NCI-H1417 (cell line): ENCODE results near the gene CCDC34.

ENCODE experiments used
- DNase-seq, 3 experiments: peaks; one replicate each; lab custom pipeline; 2025; lab: John Stamatoyannopoulos, UW

CCDC34 gene

GRCh38 chr11:27392278-27393114, 29.5 kb upstream of the CCDC34 start:
- peak in 1 of 3 experiments; percentile 9 for DNase-seq

GRCh38 chr11:27391331-27392015, 28.5 kb upstream of the CCDC34 start:
- DNase-seq: no peak

DNA sequence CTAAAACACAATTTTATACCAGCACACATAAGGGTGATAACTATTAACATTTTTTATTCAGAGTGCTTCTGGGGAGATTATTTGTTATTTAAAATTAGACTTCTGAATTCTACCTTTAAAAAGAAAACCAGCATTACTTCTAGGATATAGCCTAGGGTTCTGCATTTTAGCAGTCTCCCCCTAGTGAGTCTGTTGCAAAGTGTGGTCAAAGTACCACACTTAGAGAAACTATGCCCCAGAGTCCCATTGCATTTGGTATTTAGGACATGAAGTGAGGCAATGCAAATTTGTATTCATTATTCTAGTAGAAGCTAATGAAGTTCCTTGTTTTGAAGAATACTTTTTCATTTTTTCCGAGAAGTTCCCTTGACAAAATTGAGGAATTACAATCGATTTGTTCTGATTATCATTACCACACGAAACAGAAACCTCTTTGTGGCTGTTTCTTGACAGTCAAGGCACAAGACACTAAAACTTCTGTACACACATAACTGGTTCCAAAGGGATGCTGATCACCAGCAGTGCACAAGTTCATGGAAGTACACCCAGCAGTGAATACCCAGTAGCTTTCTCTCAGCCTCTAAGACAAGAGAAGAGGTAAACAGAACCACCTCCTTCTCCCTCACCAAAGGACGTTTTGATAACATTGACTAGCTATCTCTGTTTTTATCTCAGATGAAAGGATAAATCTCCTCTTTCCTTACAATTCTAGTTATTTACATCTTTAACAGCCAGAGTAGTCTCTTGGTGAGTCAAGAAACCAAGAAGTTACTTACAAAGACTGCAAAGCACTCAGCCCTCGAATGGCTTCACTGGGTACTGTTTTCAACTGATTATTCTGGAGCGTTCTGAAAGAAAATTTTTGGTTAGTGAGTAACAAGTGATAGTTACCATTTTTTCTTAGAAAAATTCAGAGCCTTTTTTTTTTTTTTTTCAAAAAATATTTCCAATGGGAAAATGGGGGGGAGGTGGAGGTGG, 27.6 kb upstream of the CCDC34 start:
- no peak for DNase-seq

DNA sequence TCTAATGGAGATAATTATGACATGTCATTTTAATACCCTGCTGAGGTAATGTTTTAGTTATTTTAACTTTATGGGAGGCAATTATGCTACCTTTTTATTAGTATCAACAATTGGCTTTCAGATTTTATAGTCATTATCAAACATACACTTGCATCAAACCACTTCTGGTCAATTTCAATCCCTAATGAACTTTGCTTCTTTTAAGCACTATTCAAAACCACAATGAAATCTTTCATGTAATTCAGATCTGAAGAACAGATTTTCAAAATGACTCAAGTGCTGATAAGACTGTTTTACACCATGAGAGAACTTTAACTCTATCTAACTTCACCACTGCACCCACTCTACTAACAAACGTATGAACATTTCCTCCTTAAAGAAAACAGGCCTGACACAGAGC, 25.9 kb upstream of the CCDC34 start:
- DNase-seq: no peak

DNA sequence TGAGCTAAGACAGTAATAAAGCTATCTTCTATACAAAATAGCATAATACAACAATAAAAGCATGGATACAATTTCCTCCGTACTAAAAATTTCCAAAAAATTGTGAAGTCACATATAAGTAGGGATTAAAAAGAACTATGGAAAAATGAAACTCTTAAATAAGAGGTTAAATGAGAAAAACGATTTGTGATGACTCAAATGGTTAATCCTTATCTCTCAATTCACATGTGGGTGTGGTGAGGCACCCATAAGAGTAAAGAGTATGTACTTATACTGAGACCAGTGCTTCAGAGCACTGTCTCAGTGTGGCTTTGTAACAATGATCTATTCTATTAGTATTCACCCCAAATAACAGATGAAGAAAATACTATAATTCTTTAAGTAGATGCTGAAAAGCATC, 25.0 kb upstream of the CCDC34 start:
- DNase-seq: no peak

GRCh38 chr11:27387362-27387761, 24.3 kb upstream of the CCDC34 start:
- no peak for DNase-seq

GRCh38 chr11:27386181-27386845, 23.3 kb upstream of the CCDC34 start:
- DNase-seq: no peak

GRCh38 chr11:27385245-27385644, 22.2 kb upstream of the CCDC34 start:
- DNase-seq: no peak

DNA sequence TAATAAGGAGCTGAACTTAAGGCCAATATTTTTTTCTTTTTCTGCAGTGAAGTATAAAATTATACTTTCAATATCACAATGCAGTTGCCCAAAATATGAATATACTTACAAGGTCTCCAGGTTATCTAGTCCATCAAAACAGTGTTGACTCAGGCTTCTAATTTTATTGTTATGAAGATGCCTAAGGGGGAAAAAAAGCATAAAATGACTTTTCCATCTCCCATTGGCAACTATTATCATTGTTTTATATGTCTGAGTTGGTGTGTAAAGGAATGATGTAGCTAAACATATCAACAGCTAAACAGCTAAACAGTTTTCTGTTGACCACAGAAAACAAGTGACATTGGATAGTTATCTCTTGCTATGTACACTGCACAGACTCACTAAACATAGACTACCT, 21.2 kb upstream of the CCDC34 start:
- DNase-seq: no peak

DNA sequence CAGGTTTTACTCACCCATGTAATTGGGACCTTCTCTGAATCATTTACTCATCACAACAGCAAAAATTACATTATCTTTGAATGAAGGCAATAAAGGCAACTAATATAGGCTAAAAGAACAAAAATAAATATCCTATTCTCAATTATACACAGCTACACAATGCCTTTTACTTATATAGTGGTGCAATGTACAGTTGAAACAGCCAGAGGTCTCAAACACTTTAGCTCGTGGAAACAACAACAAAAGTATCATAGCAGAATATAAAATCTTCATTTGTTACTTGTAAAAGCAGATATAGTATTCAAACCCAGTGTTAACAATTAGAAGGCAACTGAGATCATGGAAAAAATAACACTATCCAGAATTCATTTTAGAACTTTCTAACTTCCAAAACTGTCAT, 20.6 kb upstream of the CCDC34 start:
- DNase-seq: no peak

DNA sequence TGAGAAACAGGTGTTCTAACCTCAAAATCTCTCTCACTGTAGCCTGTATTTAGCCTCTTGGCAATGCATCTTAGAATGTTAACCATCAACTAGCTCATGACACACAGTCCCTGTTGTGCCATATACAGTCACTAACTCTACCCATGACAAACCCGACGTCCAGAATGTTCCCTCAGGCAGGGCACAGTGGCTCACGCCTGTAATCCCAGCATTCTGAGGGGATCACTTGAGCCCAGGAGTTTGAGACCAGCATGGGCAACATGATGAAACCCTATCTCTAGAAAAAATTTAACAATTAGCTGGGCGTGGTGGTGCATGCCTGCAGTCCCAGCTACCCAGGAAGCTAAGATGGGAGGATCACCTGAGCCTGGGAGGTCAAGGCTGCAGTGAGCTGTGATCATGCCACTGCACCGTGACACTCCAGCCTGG, 18.2 kb upstream of the CCDC34 start:
- no peak for DNase-seq

- DNase-seq: no peak
Measured at GRCh38 chr11:27380771-27381170, 17.8 kb upstream of the CCDC34 start.

DNA sequence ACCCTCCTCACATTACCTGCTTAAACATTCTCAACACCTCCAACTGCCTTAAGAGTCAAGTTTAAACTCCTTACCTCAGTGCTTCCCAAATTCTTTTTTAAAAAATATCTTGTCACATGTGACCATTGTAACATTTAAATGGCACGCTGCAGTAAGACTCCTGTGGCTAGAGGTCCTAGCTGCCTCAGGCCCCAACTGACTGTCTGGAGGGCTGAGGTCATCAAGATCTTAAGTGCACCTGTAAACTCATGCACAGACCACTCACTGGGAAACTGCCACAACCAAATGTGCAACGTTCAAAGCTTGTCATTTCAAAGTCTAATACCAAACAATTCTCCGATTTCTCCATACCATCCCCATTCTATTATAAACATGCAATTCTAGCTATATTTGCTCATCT, 16.4 kb upstream of the CCDC34 start:
- no peak for DNase-seq

DNA sequence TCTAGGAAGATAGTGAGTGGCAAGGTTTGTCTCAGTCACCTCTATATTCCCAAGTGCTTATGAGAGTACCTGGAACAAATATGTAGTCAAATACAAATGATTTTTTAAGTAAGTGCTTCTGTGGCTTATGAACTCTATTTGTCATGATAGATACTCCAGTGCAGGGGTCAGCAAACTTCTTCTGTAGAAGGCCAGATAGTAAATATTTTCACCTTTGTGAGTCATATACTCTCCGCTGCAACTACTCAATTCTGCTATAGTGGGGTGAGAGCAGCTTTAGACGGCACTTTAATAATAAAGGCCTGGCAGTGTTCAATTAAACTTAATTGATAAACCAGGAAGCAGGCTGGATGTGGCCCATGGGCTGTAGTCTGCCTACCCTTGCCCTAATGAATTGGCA, 12.4 kb upstream of the CCDC34 start:
- DNase-seq: no peak

DNA sequence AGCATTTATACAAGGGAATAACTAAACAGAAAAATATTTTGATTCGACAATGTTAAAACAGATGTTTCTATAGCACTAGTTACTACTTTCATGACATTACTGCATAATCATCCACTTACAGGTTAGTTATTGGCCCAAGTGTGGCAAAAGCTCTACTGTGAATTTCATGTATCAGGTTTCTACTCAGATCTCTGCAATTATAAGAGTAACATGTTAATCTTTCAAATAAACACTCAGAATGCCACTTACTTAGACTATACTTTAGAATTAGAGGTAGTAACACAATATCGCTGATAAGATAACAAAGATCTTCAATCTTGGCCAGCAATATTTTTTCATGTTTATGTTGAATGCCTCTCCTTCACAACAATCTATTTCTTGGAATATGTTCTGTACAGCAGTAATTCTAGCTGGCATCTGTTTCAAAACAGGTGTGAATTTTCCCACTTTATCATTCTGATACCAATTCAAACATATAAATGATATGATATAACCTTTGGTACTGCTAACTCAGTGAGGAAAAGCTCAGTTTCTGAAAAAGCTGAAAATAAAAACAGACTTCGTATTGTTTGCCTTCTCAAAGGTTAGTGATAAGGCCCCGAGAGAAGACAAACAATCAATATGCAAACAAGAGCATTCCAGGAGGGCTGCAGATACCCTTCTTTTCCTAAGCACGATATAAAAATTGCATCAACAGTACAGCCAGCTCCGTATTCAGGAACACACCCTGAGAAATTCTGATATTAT, 11.0 kb upstream of the CCDC34 start:
- peak in 1 of 3 experiments; percentile 29 for DNase-seq

GRCh38 chr11:27373392-27373791, 10.4 kb upstream of the CCDC34 start:
- DNase-seq: no peak

GRCh38 chr11:27372164-27372563, 9.1 kb upstream of the CCDC34 start:
- no peak for DNase-seq

- peak in 1 of 3 experiments; percentile 17 for DNase-seq
Measured at GRCh38 chr11:27371489-27371888, 8.5 kb upstream of the CCDC34 start.

DNA sequence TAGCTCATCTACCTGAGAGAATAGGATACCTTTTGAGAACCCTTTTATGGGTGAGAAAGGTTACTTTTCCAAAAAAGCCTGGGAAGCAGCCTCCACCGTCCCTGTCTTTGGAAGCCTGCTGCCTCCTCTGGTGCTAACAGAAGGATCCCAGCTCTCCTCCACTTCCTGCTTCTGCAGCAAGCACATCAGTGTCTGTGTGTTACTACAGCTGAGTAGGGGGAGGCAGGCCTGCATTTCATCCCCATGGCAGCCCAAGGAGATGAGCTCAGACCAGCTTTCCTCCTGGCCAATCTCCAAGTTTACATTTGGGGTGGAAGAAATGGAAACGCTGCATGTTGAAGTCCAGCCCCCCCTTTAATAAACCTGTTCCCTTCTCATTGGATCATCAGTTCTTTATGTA, 7.4 kb upstream of the CCDC34 start:
- DNase-seq: peak in 1 of 3 experiments; percentile 36

GRCh38 chr11:27367881-27368280, 4.9 kb upstream of the CCDC34 start:
- DNase-seq: peak in 2 of 3 experiments; percentile 73 to 90

DNA sequence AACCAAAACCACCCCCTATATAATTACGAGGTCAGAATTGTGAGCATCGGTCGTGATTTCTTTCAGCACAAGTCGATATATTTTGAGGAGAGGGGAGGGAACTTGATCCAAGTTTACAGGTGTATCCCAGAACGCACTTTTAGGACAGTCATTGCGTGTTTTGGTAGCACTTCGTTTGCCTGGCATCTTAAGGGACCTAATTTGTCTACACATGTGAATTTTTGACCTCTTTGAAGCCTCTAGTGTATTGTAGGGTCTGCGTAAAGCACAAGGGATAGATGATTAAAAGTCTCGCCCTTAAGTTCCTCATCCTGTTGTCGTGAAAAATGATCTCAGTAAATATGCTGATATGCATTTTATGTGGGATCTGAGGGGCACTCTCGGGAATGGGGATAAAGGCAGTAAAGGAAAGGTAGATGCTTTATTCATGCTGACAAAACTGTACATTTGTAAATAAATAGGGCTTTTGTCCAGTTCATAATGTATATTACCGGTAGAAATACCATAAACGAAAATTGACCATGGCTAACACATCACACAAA, 632 bp upstream of the CCDC34 start:
- no peak for DNase-seq
